Dedifferentiated amniotic fluid mesenchymal stem cell (primary cell): ENCODE results near the gene DENND10.
"Not testable (repeated sequence)": the region's sequence is repeated elsewhere in the genome, so short reads cannot be mapped to it uniquely, and the experiment has no call there.

Experiments used
- DNase-seq: peaks from one replicate; pipeline ENCODE4 v3.0.0-alpha.2; 2016; ENCODE audit errors: extremely low spot score

DENND10 gene

GRCh38 chr10:119132521-119133345 is 28.8 kb downstream of the DENND10 start:
- no peak for DNase-seq

- no peak for DNase-seq
Measured at GRCh38 chr10:119133949-119134348, 30.0 kb downstream of the DENND10 start.

GRCh38 chr10:119135513-119135881 is 31.6 kb downstream of the DENND10 start:
- no peak for DNase-seq

GRCh38 chr10:119136084-119136483 is 32.2 kb downstream of the DENND10 start:
- no peak for DNase-seq

- not testable (repeated sequence) for DNase-seq
Measured at GRCh38 chr10:119137878-119138277, 34.0 kb downstream of the DENND10 start.

GRCh38 chr10:119138346-119139306 is 34.7 kb downstream of the DENND10 start:
- DNase-seq: no peak

- no peak for DNase-seq
Measured at GRCh38 chr10:119139464-119140067, 35.7 kb downstream of the DENND10 start.

- no peak for DNase-seq
Measured at GRCh38 chr10:119140603-119141245, 36.8 kb downstream of the DENND10 start.

GRCh38 chr10:119143657-119144056 is 39.7 kb downstream of the DENND10 start:
- DNase-seq: no peak

GRCh38 chr10:119149157-119149556 is 45.2 kb downstream of the DENND10 start:
- DNase-seq: no peak

GRCh38 chr10:119149729-119150128 is 45.8 kb downstream of the DENND10 start:
- no peak for DNase-seq

- not testable (repeated sequence) for DNase-seq
Measured at GRCh38 chr10:119151601-119152000, 47.7 kb downstream of the DENND10 start.

GRCh38 chr10:119153041-119153440 is 49.1 kb downstream of the DENND10 start:
- no peak for DNase-seq

- DNase-seq: no peak
Measured at GRCh38 chr10:119153661-119154060, 49.7 kb downstream of the DENND10 start.

- no peak for DNase-seq
Measured at GRCh38 chr10:119159332-119159731, 55.4 kb downstream of the DENND10 start.

GRCh38 chr10:119161680-119162451 is 58.0 kb downstream of the DENND10 start:
- DNase-seq: no peak

GRCh38 chr10:119162452-119163092 is 58.7 kb downstream of the DENND10 start:
- no peak for DNase-seq

GRCh38 chr10:119165171-119166117 is 61.5 kb downstream of the DENND10 start, which contains the start of gene SFXN4:
Gene SFXN4, minus strand, starts transcription at chr10:119165714. Its CDS starts 67 bp downstream, at chr10:119165647.
- no peak for DNase-seq

GRCh38 chr10:119166118-119166500 is 62.2 kb downstream of the DENND10 start:
- DNase-seq: no peak
